A673 (cell line): ENCODE measurements around the gene RHOC. TPM values are rescaled to one million over a fixed set of nuclear protein-coding genes. Genes with fewer than 3 reads are reported as not detected.

Experiments
- BruUV-seq: library from RNA; stranded (reverse); fragments of 400-500 nt; replicated peaks from 2 replicates; lab custom pipeline; 2021; lab: Mats Ljungman, UMichigan
- CTCF ChIA-PET: fragments of 300-600 bp; sonication (Branson Sonifier 250); formaldehyde crosslinking; loops from one replicate; lab custom pipeline; 2022; ENCODE audit warnings: antibody characterized with exemption; lab: Charles Lee
- POLR2A ChIA-PET: fragments of 300-600 bp; sonication (Branson Sonifier 250); formaldehyde crosslinking; loops from one replicate; lab custom pipeline; 2022; ENCODE audit warnings: antibody characterized with exemption; ENCODE audit not compliant: low non-redundant PET; lab: Charles Lee
- DNase-seq: peaks from one replicate; pipeline ENCODE4 v3.0.0-alpha.2; 2015; ENCODE audit warnings: low spot score
- H3K27ac ChIP-seq: fragments of 200-600 bp; sonication (generic); 2 replicates; pipeline ENCODE4 v1.5.1; 2016; ENCODE audit warnings: mixed run types, low read depth, mild to moderate bottlenecking, mixed read lengths, antibody characterized with exemption, low read length; ENCODE audit not compliant: poor library complexity, severe bottlenecking
- H3K27me3 ChIP-seq: fragments of 200-600 bp; sonication (generic); replicated peaks from 2 replicates; pipeline ENCODE4 v1.6.1; 2017; ENCODE audit warnings: mixed run types, low read depth, mild to moderate bottlenecking, mixed read lengths, antibody characterized with exemption, low read length; ENCODE audit not compliant: insufficient read depth, poor library complexity
- H3K36me3 ChIP-seq: fragments of 200-600 bp; sonication (generic); 2 replicates; pipeline ENCODE4 v1.6.1; 2016; ENCODE audit warnings: mixed run types, mild to moderate bottlenecking, mixed read lengths, antibody characterized with exemption, low read length; ENCODE audit not compliant: insufficient read depth, poor library complexity, severe bottlenecking
- H3K4me1 ChIP-seq: fragments of 200-600 bp; sonication (generic); 2 replicates; pipeline ENCODE4 v1.6.1; 2017; ENCODE audit warnings: mixed run types, mild to moderate bottlenecking, mixed read lengths, antibody characterized with exemption, low read length; ENCODE audit not compliant: insufficient read depth, poor library complexity, severe bottlenecking
- H3K4me3 ChIP-seq: fragments of 200-600 bp; sonication (generic); 2 replicates; pipeline ENCODE4 v1.5.1; 2016; ENCODE audit warnings: low read depth, mixed run types, mild to moderate bottlenecking, mixed read lengths, low read length; ENCODE audit not compliant: poor library complexity, severe bottlenecking
- H3K9me3 ChIP-seq: fragments of 200-600 bp; sonication (generic); 2 replicates; pipeline ENCODE4 v1.6.1; 2016; ENCODE audit warnings: mixed run types, low read depth, mild to moderate bottlenecking, mixed read lengths, antibody characterized with exemption, low read length; ENCODE audit not compliant: poor library complexity, severe bottlenecking
- EZH2 ChIP-seq: fragments of 200-600 bp; sonication (generic); IDR thresholded peaks from 2 replicates; pipeline ENCODE4 v1.6.1; 2017; ENCODE audit warnings: borderline replicate concordance, low read depth, mild to moderate bottlenecking, mixed read lengths, antibody characterized with exemption, low read length; ENCODE audit not compliant: poor library complexity, severe bottlenecking
- intact Hi-C: fragments of 100-400 bp; cut with micrococcal nuclease; formaldehyde crosslinking; loops from one replicate; pipeline ENCODE4 v1.10.0; 2022; ENCODE audit not compliant: unreplicated experiment
- total RNA-seq: library from RNA; stranded (reverse); gene quantifications from 2 replicates; pipeline ENCODE4 v1.2.3, GENCODE V29; 2021
- TF ChIP-seq, protein P1 (sequence below): fragments of 300-800, 200-600 bp; sonication (generic); conservative IDR thresholded peaks from 2 replicates; pipeline ENCODE4 v1.5.1; 2017; ENCODE audit warnings: low read depth, mild to moderate bottlenecking, antibody characterized with exemption, low read length, moderate library complexity, mixed read lengths

The RHOC gene
- total RNA-seq, 1 experiment from 2014 or later = 54.3 TPM

DNA sequence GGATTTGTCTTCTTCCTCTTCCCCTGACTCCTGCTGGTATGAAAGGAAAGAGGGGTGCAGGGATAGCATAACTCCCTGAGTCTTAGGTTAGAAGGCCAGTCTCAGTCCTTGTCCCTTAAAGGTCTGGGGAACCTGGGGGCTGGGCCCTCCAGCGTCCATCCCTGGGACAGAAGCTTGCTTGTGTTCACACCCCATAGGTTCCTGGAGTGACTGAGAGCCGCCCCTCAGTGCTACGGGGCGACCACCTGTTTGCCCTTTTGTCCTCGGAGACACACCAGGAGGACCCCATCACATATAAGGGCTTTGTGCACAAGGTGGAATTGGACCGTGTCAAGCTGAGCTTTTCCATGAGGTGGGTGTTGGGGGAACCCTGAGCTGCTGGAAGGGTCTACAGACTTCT, 13.1 kb downstream of the RHOC start:
- intact Hi-C loops = no loop called here
- Histone ChIP-seq H3K27me3 (no peaks in the 10 kb centered on the region), H3K36me3 (peaks cover 63% of the 10 kb centered on the region), H3K9me3 (no peaks in the 10 kb centered on the region), H3K27ac (no peak overlapping the region), H3K4me3 (no peak overlapping the region), H3K4me1 (no peaks in the 10 kb centered on the region)
- TF ChIP-seq EZH2 = no peak
- TF ChIP-seq, protein P1, sequence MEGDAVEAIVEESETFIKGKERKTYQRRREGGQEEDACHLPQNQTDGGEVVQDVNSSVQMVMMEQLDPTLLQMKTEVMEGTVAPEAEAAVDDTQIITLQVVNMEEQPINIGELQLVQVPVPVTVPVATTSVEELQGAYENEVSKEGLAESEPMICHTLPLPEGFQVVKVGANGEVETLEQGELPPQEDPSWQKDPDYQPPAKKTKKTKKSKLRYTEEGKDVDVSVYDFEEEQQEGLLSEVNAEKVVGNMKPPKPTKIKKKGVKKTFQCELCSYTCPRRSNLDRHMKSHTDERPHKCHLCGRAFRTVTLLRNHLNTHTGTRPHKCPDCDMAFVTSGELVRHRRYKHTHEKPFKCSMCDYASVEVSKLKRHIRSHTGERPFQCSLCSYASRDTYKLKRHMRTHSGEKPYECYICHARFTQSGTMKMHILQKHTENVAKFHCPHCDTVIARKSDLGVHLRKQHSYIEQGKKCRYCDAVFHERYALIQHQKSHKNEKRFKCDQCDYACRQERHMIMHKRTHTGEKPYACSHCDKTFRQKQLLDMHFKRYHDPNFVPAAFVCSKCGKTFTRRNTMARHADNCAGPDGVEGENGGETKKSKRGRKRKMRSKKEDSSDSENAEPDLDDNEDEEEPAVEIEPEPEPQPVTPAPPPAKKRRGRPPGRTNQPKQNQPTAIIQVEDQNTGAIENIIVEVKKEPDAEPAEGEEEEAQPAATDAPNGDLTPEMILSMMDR = no peak
- ChIA-PET CTCF (no interaction called here), POLR2A (no interaction called here)
- no TSS peak for BruUV-seq
- DNase-seq = no peak

DNA sequence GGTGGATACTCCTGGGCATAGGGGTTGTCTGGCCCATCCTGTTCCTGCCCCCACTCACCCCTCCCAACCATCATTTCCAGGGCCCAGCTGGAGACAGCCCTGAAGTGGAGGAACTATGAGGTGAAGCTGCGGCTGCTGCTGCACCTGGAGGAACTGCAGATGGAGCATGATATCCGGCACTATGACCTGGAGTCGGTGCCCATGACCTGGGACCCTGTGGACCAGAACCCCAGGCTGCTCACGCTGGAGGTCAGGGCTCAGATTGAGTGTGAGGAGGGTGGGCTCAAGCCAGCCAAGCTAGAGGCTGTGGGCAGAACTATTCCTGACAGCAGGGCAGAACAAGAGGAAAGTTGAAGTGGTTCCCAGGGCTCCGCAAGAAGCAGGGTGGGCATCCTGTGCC, 14.2 kb downstream of the RHOC start:
- Histone ChIP-seq H3K36me3 (peaks cover 52% of the 10 kb centered on the region), H3K27ac (no peak overlapping the region)
- CTCF ChIA-PET = no interaction called here

DNA sequence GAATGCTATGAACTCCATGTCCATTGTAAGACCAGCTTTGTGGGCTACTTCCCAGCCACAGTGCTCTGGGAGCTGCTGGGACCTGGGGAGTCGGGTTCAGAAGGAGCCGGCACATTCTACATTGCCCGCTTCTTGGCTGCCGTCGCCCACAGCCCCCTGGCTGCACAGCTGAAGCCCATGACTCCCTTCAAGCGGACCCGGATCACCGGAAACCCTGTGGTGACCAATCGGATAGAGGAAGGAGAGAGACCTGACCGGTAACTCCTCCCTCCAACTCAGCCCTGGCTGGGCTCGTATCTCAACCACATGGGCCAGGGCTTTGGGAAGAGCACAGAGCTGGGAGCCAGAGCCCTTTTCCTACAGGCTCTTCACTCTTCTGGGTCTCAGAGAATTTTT, 17.1 kb downstream of the RHOC start:
- Histone ChIP-seq H3K27me3 (no peaks in the 10 kb centered on the region), H3K36me3 (peaks cover 34% of the 10 kb centered on the region), H3K4me3 (no peak overlapping the region), H3K27ac (no peak overlapping the region), H3K4me1 (no peaks in the 10 kb centered on the region), H3K9me3 (no peaks in the 10 kb centered on the region)
- DNase-seq = no peak
- BruUV-seq = no TSS peak
- intact Hi-C loops = no loop called here
- ChIA-PET CTCF (no interaction called here), POLR2A (no interaction called here)
- TF ChIP-seq, protein P1 = no peak
- no peak for TF ChIP-seq EZH2

More for the DNA sequence above, 14.2 kb downstream of the RHOC start:
- intact Hi-C loops = no loop called here
- TF ChIP-seq, protein P1 = no peak
- no peak for TF ChIP-seq EZH2
- BruUV-seq = no TSS peak
- DNase-seq = no peak
- no peaks in the 10 kb centered on the region for H3K27me3 ChIP-seq
- POLR2A ChIA-PET = no interaction called here
- H3K9me3 ChIP-seq = no peaks in the 10 kb centered on the region
- no peaks in the 10 kb centered on the region for H3K4me1 ChIP-seq
- no peak overlapping the region for H3K4me3 ChIP-seq
